ENCODE results near the gene ZNF81. TPM values are rescaled to one million over a fixed set of nuclear protein-coding genes. Genes with fewer than 3 reads are reported as not detected.
A peak's percentile ranks its signal among the peaks of the same experiment; 100 is the strongest.
"Not testable (repeated sequence)": the region's sequence is repeated elsewhere in the genome, so short reads cannot be mapped to it uniquely, and the experiment has no call there.

ZNF81 gene
- total RNA-seq = 10.3 TPM
- long read RNA-seq, partial matches to known transcripts = 0 of 7 reads
- long read RNA-seq, other reads (novel, unspliced or antisense) = 7 of 7 reads

DNA sequence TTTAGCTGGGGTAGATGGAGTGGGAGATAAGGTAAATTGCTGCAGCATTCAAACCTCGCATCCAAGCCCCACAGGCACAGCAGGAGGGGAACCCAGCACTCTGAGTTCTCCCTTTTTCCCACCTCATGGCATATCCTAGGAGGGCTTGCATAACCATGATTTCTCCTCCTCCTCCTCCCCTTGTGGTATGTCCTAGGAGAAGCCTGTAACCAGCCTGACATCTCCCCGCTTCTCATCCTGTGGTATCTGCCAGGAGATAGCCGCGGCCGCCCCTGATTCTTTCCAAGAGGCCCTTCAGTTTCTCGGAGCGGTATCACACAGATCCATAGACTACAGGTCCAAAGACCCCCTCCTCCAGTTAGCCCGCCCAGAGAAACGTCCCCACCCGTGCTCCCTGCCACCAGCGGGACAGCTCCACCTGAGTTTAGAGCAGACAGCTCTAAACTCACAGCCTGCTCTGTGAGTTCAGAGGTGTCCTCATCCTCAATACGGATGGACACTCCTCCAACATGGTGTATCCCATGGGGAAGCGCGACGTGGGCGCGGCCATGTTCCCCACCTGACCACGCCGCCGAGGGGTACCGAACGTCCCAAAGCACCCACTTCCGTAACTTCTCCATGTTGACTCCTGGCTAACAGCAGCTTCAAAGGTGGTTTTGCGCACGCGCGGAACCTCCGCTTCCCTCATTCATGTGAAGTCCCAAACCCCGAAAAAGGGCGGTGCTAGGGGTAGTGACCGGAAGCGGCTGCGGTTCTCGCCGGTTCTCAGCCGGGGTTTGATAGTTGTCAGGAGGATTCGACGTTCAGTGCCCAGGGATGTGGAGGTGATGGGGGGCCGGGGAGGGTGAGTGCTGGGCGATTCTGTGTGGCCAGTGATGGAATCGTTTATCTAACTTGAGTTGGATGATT, at the start of gene ZNF81:
Gene ZNF81 (plus strand): TSS at position 739 of the 909 bp plus-strand sequence. CDS start 9,366 bp downstream, outside the sequence.
- intact Hi-C loops (cut with DNase I) = no loop called here
- no peaks in the 10 kb centered on the region for H3K4me1 ChIP-seq
- H3K9me3 ChIP-seq = no peaks in the 10 kb centered on the region
- peak within 1 kb of the TSS; percentile 53 for H3K27ac ChIP-seq
- DNase-seq (peak; percentile 96), ATAC-seq (peak; percentile 99 to 100)
- no peaks in the 10 kb centered on the region for H3K27me3 ChIP-seq (ENCODE audit: low read depth)
- TF ChIP-seq, protein P1, sequence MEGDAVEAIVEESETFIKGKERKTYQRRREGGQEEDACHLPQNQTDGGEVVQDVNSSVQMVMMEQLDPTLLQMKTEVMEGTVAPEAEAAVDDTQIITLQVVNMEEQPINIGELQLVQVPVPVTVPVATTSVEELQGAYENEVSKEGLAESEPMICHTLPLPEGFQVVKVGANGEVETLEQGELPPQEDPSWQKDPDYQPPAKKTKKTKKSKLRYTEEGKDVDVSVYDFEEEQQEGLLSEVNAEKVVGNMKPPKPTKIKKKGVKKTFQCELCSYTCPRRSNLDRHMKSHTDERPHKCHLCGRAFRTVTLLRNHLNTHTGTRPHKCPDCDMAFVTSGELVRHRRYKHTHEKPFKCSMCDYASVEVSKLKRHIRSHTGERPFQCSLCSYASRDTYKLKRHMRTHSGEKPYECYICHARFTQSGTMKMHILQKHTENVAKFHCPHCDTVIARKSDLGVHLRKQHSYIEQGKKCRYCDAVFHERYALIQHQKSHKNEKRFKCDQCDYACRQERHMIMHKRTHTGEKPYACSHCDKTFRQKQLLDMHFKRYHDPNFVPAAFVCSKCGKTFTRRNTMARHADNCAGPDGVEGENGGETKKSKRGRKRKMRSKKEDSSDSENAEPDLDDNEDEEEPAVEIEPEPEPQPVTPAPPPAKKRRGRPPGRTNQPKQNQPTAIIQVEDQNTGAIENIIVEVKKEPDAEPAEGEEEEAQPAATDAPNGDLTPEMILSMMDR (IDR thresholded peaks at IDR 0.05) = no peak
- H3K4me3 ChIP-seq = peak within 1 kb of the TSS; percentile 58
- H3K36me3 ChIP-seq = no peaks in the 10 kb centered on the region

DNA sequence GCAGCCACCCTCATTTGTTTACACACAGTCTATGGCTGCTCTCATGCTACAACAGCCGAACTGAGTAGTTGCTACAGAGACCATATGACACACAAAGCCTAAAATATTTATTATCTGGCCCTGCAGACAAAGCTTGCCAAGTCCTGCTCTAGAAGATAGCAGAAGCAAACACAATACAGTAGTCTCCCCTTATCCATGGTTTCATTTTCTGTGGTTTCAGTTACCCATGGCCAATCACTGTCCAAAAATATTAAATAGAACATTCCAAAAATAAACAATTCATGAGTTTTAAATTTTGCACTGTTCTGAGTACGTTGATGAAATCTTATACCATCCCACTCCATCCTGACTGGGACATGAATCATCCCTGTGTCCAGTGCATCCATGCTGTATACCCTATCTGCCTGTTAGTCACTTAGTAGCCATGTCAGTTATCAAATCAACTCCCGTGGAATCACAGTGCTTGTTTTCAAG, 40.2 kb upstream of the ZNF81 start:
- TF ChIP-seq, protein P1 (IDR thresholded peaks at IDR 0.05) = no peak
- H3K27me3 ChIP-seq (ENCODE audit: low read depth) = no peaks in the 10 kb centered on the region
- no peak for DNase-seq
- no peaks in the 10 kb centered on the region for H3K4me1 ChIP-seq
- H3K36me3 ChIP-seq = no peaks in the 10 kb centered on the region
- no peak overlapping the region for H3K27ac ChIP-seq
- H3K9me3 ChIP-seq = no peaks in the 10 kb centered on the region
- ATAC-seq = no peak
- no peak overlapping the region for H3K4me3 ChIP-seq
- intact Hi-C loops (cut with DNase I) = no loop called here

DNA sequence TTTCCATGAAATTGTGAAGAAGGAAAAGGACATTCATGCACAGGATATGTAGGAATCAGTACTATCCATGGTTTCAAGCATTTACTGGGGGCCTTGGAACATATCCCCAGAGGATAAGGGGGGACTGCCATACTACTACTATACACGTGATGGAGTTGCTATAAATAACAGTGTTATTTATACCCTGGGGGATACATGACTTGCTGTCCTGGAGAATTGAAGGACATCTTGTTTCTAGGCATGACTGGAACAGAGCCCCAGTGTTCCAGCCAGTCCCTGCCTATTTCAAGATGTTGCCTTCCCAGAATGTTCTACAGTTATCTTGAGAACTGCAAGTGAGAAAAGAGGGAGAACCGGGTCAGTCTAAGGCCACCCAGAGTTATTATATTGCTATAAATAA, 39.6 kb upstream of the ZNF81 start:
- Histone ChIP-seq H3K27me3 (ENCODE audit: low read depth) (no peaks in the 10 kb centered on the region), H3K4me3 (no peak overlapping the region), H3K4me1 (no peaks in the 10 kb centered on the region), H3K36me3 (no peaks in the 10 kb centered on the region), H3K9me3 (no peaks in the 10 kb centered on the region), H3K27ac (no peak overlapping the region)
- TF ChIP-seq, protein P1 (IDR thresholded peaks at IDR 0.05) = no peak
- DNase-seq (no peak), ATAC-seq (no peak)
- intact Hi-C loops (cut with DNase I) = no loop called here

DNA sequence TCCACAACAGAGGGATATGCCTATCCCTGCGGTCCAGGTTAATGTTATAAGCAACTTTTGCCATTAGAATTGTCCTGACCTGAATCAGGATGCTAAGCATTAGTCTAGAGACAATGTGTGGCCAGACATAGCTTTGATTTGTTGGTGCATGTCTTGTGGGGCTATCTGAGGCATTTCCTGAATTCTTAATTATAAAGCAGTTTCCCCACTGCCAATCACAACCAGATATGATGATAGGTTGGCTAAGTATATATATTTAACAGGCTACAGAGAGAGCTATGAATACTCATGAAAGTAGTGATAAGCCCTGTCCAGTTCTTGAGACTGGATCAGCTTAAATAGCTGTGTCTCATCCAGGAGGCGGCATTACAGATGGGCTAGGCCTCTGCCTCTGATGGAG, 37.8 kb upstream of the ZNF81 start:
- TF ChIP-seq, protein P1 (IDR thresholded peaks at IDR 0.05) = no peak
- Histone ChIP-seq H3K4me3 (no peak overlapping the region), H3K27me3 (ENCODE audit: low read depth) (no peaks in the 10 kb centered on the region), H3K27ac (no peak overlapping the region), H3K36me3 (no peaks in the 10 kb centered on the region), H3K9me3 (no peaks in the 10 kb centered on the region), H3K4me1 (no peaks in the 10 kb centered on the region)
- DNase-seq (no peak), ATAC-seq (no peak)
- intact Hi-C loops (cut with DNase I) = no loop called here

DNA sequence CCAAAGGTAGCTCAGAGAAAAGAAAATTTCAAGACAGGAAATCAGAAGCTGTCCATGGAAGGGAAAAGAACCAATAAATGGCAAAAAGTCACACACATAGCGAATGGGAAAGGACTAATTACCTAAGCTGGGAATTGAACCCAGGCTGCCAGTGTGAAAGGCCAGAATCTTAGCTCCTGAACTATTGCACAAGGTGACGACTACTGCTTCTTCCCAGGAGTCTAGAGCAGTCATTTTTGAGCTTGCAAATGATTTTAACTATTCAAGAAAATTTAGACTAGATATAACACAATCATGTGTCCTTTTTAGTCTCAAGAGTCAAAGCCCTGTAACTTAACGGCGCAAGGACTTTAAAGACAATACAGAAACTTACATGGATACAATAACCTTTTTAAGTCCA, 34.1 kb upstream of the ZNF81 start:
- ATAC-seq (no peak), DNase-seq (no peak)
- TF ChIP-seq, protein P1 (IDR thresholded peaks at IDR 0.05) = no peak
- H3K4me3 ChIP-seq = no peak overlapping the region
- no peaks in the 10 kb centered on the region for H3K9me3 ChIP-seq
- H3K36me3 ChIP-seq = no peaks in the 10 kb centered on the region
- intact Hi-C loops (cut with DNase I) = no loop called here
- no peaks in the 10 kb centered on the region for H3K27me3 ChIP-seq (ENCODE audit: low read depth)
- H3K4me1 ChIP-seq = no peaks in the 10 kb centered on the region
- no peak overlapping the region for H3K27ac ChIP-seq

DNA sequence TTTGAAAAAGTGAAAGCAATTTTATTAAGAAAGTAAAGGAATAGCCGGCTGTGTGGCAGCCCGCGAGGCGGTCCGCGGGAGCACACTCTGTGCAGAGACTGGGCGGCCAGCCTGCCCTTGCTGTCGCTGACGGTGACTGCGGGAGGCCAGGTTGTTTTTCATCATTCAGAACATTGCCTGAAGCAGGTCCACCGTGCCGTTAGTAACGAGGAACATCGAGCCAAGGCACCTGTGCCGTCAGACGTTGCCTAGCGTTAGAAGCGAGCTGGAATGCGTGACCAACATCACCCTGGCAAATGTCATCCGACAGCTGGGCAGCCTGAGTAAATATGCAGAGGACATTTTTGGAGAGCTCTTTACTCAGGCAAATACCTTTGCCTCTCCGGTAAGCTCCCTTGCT, 33.6 kb upstream of the ZNF81 start:
- H3K4me1 ChIP-seq; intact Hi-C loops (cut with DNase I); H3K9me3 ChIP-seq; H3K27ac ChIP-seq; H3K27me3 ChIP-seq (ENCODE audit: low read depth); H3K4me3 ChIP-seq; H3K36me3 ChIP-seq: not testable (repeated sequence)
- peak in 1 of 2 donors; percentile 51 for ATAC-seq
- DNase-seq = peak; percentile 31
